ENCODE results near the gene BCLAF1. TPM values are rescaled to one million over a fixed set of nuclear protein-coding genes. Genes with fewer than 3 reads are reported as not detected.

Gene BCLAF1
- total and polyA plus RNA-seq, 2 of the 8 experiments (the other 6 are each of a cell fraction or from before 2014, with no cell fraction given), result 30.5 to 230 TPM

GRCh38 chr6:136324686-136325380 is 35.2 kb upstream of the BCLAF1 start:
- Histone ChIP-seq H4K8ac (ENCODE audit: extremely low read depth, insufficient read depth, low read length) (no peak overlapping the region), H2BK15ac (ENCODE audit: low read length) (no peak overlapping the region), H3K4me2 (ENCODE audit: insufficient read depth in 1 of 2, low read depth in 2 of 2, low read length in 2 of 2) (no peak overlapping the region), H4K91ac (replicated peaks; ENCODE audit: insufficient read length, low read length) (no peak overlapping the region), H3K79me1 (ENCODE audit: low read depth, low read length) (no peaks in the 10 kb centered on the region), H2BK5ac (ENCODE audit: low read depth, low read length) (no peak overlapping the region), H3K9ac (replicated peaks in 1 of 4; ENCODE audit: extremely low read depth in 1 of 4, low read depth in 3 of 4, low read length in 3 of 4) (no peak overlapping the region; a peak in 1 of 7 replicates), H2AK5ac (ENCODE audit: low read depth, low read length) (no peak overlapping the region), H3K56ac (replicated peaks; ENCODE audit: insufficient read length, low read depth, low read length) (no peak overlapping the region), H3K79me2 (ENCODE audit: control insufficient read depth in 1 of 2, insufficient read depth in 2 of 2, low read length in 2 of 2) (no peaks in the 10 kb centered on the region), H2AFZ (ENCODE audit: low read length) (no peak overlapping the region), H4K20me1 (replicated peaks in 1 of 2; ENCODE audit: control insufficient read depth in 1 of 2, insufficient read depth in 2 of 2, low read length in 2 of 2) (no peaks in the 10 kb centered on the region), H3K18ac (ENCODE audit: extremely low read depth, low read length) (no peak overlapping the region), H2BK12ac (ENCODE audit: low read depth, low read length) (no peak overlapping the region), H3K4me3 (ENCODE audit: extremely low read depth in 1 of 4, insufficient read depth in 2 of 4, low read depth in 3 of 4, low read length in 4 of 4) (no peak overlapping the region), H3K4ac (replicated peaks; ENCODE audit: insufficient read length, low read depth, low read length) (no peak overlapping the region), H3K27ac (ENCODE audit: low read depth, low read length) (no peak overlapping the region), H3K23ac (ENCODE audit: insufficient read length) (no peak overlapping the region), H3K9me3 (ENCODE audit: insufficient read depth in 2 of 2, low read depth in 1 of 2, low read length in 1 of 2) (no peaks in the 10 kb centered on the region), H3K4me1 (replicated peaks in 1 of 4; ENCODE audit: control insufficient read depth in 3 of 4, insufficient read depth in 4 of 4, low read length in 3 of 4) (peaks cover 0 to 2% (median 0%) of the 10 kb centered on the region in 4 experiments; a peak in 1 of 7 replicates), H2BK120ac (replicated peaks; ENCODE audit: low read depth, low read length) (no peak overlapping the region), H3K27me3 (replicated peaks in 1 of 4; ENCODE audit: control insufficient read depth in 3 of 4, extremely low read depth in 1 of 4, insufficient read depth in 3 of 4, low read length in 3 of 4) (no peaks in the 10 kb centered on the region; a peak in 1 of 7 replicates), H4K5ac (ENCODE audit: insufficient read length, low read depth, low read length) (no peak overlapping the region), H3K23me2 (ENCODE audit: low read depth, low read length) (no peaks in the 10 kb centered on the region), H3K14ac (ENCODE audit: insufficient read length) (no peak overlapping the region), H2BK20ac (ENCODE audit: low read length) (no peak overlapping the region), H3K36me3 (ENCODE audit: control insufficient read depth in 2 of 4, insufficient read depth in 4 of 4, low read length in 3 of 4) (no peaks in the 10 kb centered on the region)
- FAIRE-seq, result no peak
- no peak for DNase-seq (ENCODE audit: low read depth in 1 of 2, low spot score in 2 of 2)
- 88% methylated on average over 10 of the region's 10 CpGs; no CpG with 5 or more reads in 1 of the 2 experiments for WGBS, 2 experiments (ENCODE audit: extremely low coverage in 1 of 2, insufficient coverage in 1 of 2, insufficient read length in 1 of 2, insufficient replicate concordance in 2 of 2, low coverage in 1 of 2, low lambda C conversion rate in 2 of 2, missing lambda C conversion rate in 1 of 2)
- TF ChIP-seq RNF2 (IDR thresholded peaks at IDR 0.05; ENCODE audit: borderline replicate concordance, low read depth, low read length, missing control alignments, poor library complexity, severe bottlenecking), result no peak
- no peak for TF ChIP-seq ATF3 (IDR thresholded peaks at IDR 0.05; ENCODE audit: insufficient read depth, low read depth, low read length)
- no peak for TF ChIP-seq TEAD4 (IDR thresholded peaks at IDR 0.05; ENCODE audit: low read depth, low read length)
- TF ChIP-seq POU5F1 (IDR thresholded peaks at IDR 0.05; ENCODE audit: low read depth, low read length), result no peak
- no peak for TF ChIP-seq SIX5 (IDR thresholded peaks at IDR 0.05; ENCODE audit: low read depth, low read length)
- TF ChIP-seq SP2 (IDR thresholded peaks at IDR 0.05; ENCODE audit: low read length), result no peak
- POLR2A ChIA-PET (ENCODE audit: partially characterized antibody), result interaction anchor here (2.2 kb wide), 1 partner anchor 36 kb away, joined by 9 read pairs; the partner anchor contains the start of gene BCLAF1
- CTCF ChIA-PET (ENCODE audit: partially characterized antibody), result interaction anchor here (1.6 to 3.4 kb wide), 3 partner anchors 7 to 13 kb away, joined by 7 to 22 read pairs (median 7); no protein-coding TSS in a partner anchor

All from H1 (cell line).